Neutrophil (primary cell): ENCODE data around the gene COL21A1.

Experiments used
- H3K27ac ChIP-seq: fragments of 200-600 bp; sonication (generic); 2 replicates; pipeline ENCODE4 v1.5.1; 2016; ENCODE audit warnings: mild to moderate bottlenecking, moderate library complexity
- H3K27me3 ChIP-seq: fragments of 200-600 bp; sonication (generic); 2 replicates; pipeline ENCODE4 v1.6.0; 2016; ENCODE audit warnings: mild to moderate bottlenecking
- H3K36me3 ChIP-seq: fragments of 200-600 bp; sonication (generic); 2 replicates; pipeline ENCODE4 v1.5.1; 2017
- H3K4me1 ChIP-seq, 2 experiments: fragments of 200-600 bp in 1 of 2; sonication (generic) in 1 of 2; 1 replicate in 1 of 2; 2 replicates in 1 of 2; pipeline versions ENCODE4 v1.5.1 to v1.6.1; 2013 to 2016; ENCODE audit warnings: low read depth in 1 of 2, low read length in 1 of 2, mild to moderate bottlenecking in 1 of 2, moderate library complexity in 1 of 2; ENCODE audit not compliant: control insufficient read depth in 1 of 2, insufficient read depth in 1 of 2
- H3K4me3 ChIP-seq, 2 experiments: fragments of 200-600 bp in 1 of 2; sonication (generic) in 1 of 2; 1 replicate in 1 of 2; 2 replicates in 1 of 2; pipeline ENCODE4 v1.5.1; 2013 to 2016; ENCODE audit warnings: low read depth in 1 of 2, low read length in 1 of 2, mild to moderate bottlenecking in 1 of 2, moderate library complexity in 1 of 2
- H3K9me3 ChIP-seq: fragments of 200-600 bp; sonication (generic); 2 replicates; pipeline ENCODE4 v1.5.1; 2016
- CTCF ChIP-seq: fragments of 200-600 bp; sonication (generic); IDR thresholded peaks from 2 replicates; pipeline ENCODE4 v1.5.1; 2016; ENCODE audit warnings: antibody characterized with exemption

Gene COL21A1

GRCh38 chr6:56255349-56255748 is 8.0 kb upstream of the COL21A1 start:
- no peaks in the 10 kb centered on the region for H3K36me3 ChIP-seq
- H3K27me3 ChIP-seq, result no peaks in the 10 kb centered on the region
- H3K27ac ChIP-seq, result no peak overlapping the region
- H3K4me3 ChIP-seq, result no peak overlapping the region
- H3K9me3 ChIP-seq, result no peaks in the 10 kb centered on the region
- no peaks in the 10 kb centered on the region for H3K4me1 ChIP-seq
- no peak for TF ChIP-seq CTCF

GRCh38 chr6:56250266-56250665 is 2.9 kb upstream of the COL21A1 start:
- peaks cover 41% of the 10 kb centered on the region for H3K27me3 ChIP-seq
- no peak overlapping the region for H3K4me3 ChIP-seq
- H3K9me3 ChIP-seq, result no peaks in the 10 kb centered on the region
- no peak overlapping the region for H3K27ac ChIP-seq
- H3K36me3 ChIP-seq, result no peaks in the 10 kb centered on the region
- no peak for TF ChIP-seq CTCF
- H3K4me1 ChIP-seq, result no peaks in the 10 kb centered on the region

- H3K36me3 ChIP-seq, result no peaks in the 10 kb centered on the region
- peaks cover 13 to 15% of the 10 kb centered on the region in 2 experiments for H3K4me1 ChIP-seq
- TF ChIP-seq CTCF, result no peak
- H3K9me3 ChIP-seq, result no peaks in the 10 kb centered on the region
- no peak overlapping the region for H3K27ac ChIP-seq
- H3K4me3 ChIP-seq, result no peak overlapping the region
- peaks cover 41% of the 10 kb centered on the region for H3K27me3 ChIP-seq
Measured at GRCh38 chr6:56247654-56248122, 308 bp upstream of the COL21A1 start.

- TF ChIP-seq CTCF, result no peak
- Histone ChIP-seq H3K4me3 (no peak overlapping the region), H3K27ac (no peak overlapping the region)
Measured at GRCh38 chr6:56246541-56246880, 869 bp downstream of the COL21A1 start.

GRCh38 chr6:56245903-56246351 is 1.5 kb downstream of the COL21A1 start:
- Histone ChIP-seq H3K4me3 (no peak overlapping the region), H3K27me3 (peaks cover 41% of the 10 kb centered on the region), H3K4me1 (peaks cover 13 to 15% of the 10 kb centered on the region in 2 experiments), H3K9me3 (no peaks in the 10 kb centered on the region), H3K27ac (no peak overlapping the region), H3K36me3 (no peaks in the 10 kb centered on the region)
- TF ChIP-seq CTCF, result no peak

More at GRCh38 chr6:56246541-56246880, 869 bp downstream of the COL21A1 start:
- Histone ChIP-seq H3K36me3 (no peaks in the 10 kb centered on the region), H3K27me3 (peaks cover 41% of the 10 kb centered on the region), H3K4me1 (peaks cover 13 to 15% of the 10 kb centered on the region in 2 experiments), H3K9me3 (no peaks in the 10 kb centered on the region)
